CD14-positive monocyte (primary cell): Measurements from ENCODE around the gene TTC21A. TPM values are rescaled to one million over a fixed set of nuclear protein-coding genes. Genes with fewer than 3 reads are reported as not detected.

Experiments
- DNase-seq, 3 donors: peaks; one replicate each; pipeline ENCODE4 v3.0.0-alpha.2; 2011 to 2022
- H2AFZ ChIP-seq: 2 replicates; pipeline ENCODE4 v1.6.0; 2012; ENCODE audit warnings: mild to moderate bottlenecking, low read depth, low read length, inconsistent platforms; ENCODE audit not compliant: insufficient read depth, poor library complexity, severe bottlenecking
- H3K27ac ChIP-seq, 2 donors: 1 replicate in 1 of 2; 2 replicates in 1 of 2; pipeline ENCODE4 v1.5.1; 2012 to 2013; ENCODE audit warnings: low read length in 2 of 2, control low read depth in 1 of 2, inconsistent platforms in 1 of 2, low read depth in 1 of 2, mild to moderate bottlenecking in 1 of 2
- H3K27me3 ChIP-seq, 2 donors: one replicate each; pipeline versions ENCODE4 v1.6.0 to v1.6.1; 2011 to 2013; ENCODE audit warnings: low read length in 2 of 2; ENCODE audit not compliant: control insufficient read depth in 2 of 2, insufficient read depth in 2 of 2
- H3K36me3 ChIP-seq, 2 donors: replicated peaks in 1 of 2; 1 replicate in 1 of 2; 2 replicates in 1 of 2; pipeline versions ENCODE4 v1.5.1 to v1.6.1; 2012 to 2013; ENCODE audit warnings: low read length in 2 of 2, control low read depth in 1 of 2, inconsistent platforms in 1 of 2, mild to moderate bottlenecking in 1 of 2; ENCODE audit not compliant: insufficient read depth in 2 of 2, control insufficient read depth in 1 of 2
- H3K4me1 ChIP-seq, 2 donors: 1 replicate in 1 of 2; 2 replicates in 1 of 2; pipeline versions ENCODE4 v1.5.1 to v1.6.1; 2012 to 2013; ENCODE audit warnings: low read length in 2 of 2, control low read depth in 1 of 2, inconsistent platforms in 1 of 2, mild to moderate bottlenecking in 1 of 2, moderate library complexity in 1 of 2; ENCODE audit not compliant: insufficient read depth in 2 of 2, control insufficient read depth in 1 of 2
- H3K4me2 ChIP-seq: replicated peaks from 2 replicates; pipeline ENCODE3; 2012; ENCODE audit warnings: low read length, moderate library complexity, mild to moderate bottlenecking; ENCODE audit not compliant: poor library complexity, severe bottlenecking; ENCODE audit errors: extremely low read depth
- H3K4me3 ChIP-seq, 3 experiments: fragments of 200-600 bp in 1 of 3; sonication (generic) in 1 of 3; replicated peaks in 1 of 3; 1 replicate in 2 of 3; 2 replicates in 1 of 3; pipeline ENCODE4 v1.5.1; 2011 to 2013; ENCODE audit warnings: low read length in 3 of 3, mild to moderate bottlenecking in 3 of 3, control low read depth in 2 of 3, low read depth in 2 of 3, inconsistent platforms in 1 of 3, moderate library complexity in 1 of 3
- H3K79me2 ChIP-seq: 2 replicates; pipeline ENCODE4 v1.6.0; 2012; ENCODE audit warnings: mild to moderate bottlenecking, control low read depth, inconsistent platforms, low read length, moderate library complexity; ENCODE audit not compliant: insufficient read depth
- H3K9ac ChIP-seq: 2 replicates; pipeline ENCODE4 v1.6.0; 2017; ENCODE audit warnings: low read length, mild to moderate bottlenecking; ENCODE audit not compliant: insufficient read depth, poor library complexity, severe bottlenecking
- H3K9me3 ChIP-seq, 2 donors: replicated peaks in 1 of 2; 1 replicate in 1 of 2; 2 replicates in 1 of 2; pipeline versions ENCODE4 v1.5.1 to v1.6.1; 2012 to 2013; ENCODE audit warnings: low read length in 2 of 2, control low read depth in 1 of 2; ENCODE audit not compliant: control insufficient read depth in 1 of 2, insufficient read depth in 1 of 2
- H4K20me1 ChIP-seq: 2 replicates; pipeline ENCODE4 v1.6.0; 2012; ENCODE audit warnings: mild to moderate bottlenecking, low read length, control low read depth, moderate library complexity; ENCODE audit not compliant: insufficient read depth
- H3K27ac Mint-ChIP-seq, 7 donors: one replicate each; pipeline ENCODE4 v1.8.0; 2020; ENCODE audit warnings: mild to moderate bottlenecking in 7 of 7, mixed read lengths in 7 of 7, moderate library complexity in 6 of 7, inconsistent platforms in 2 of 7
- H3K27me3 Mint-ChIP-seq, 3 donors: one replicate each; pipeline ENCODE4 v1.8.0; 2021 to 2022; ENCODE audit warnings: low read depth in 3 of 3, mild to moderate bottlenecking in 3 of 3, mixed read lengths in 3 of 3, moderate library complexity in 3 of 3, inconsistent platforms in 1 of 3
- H3K36me3 Mint-ChIP-seq, 2 donors: one replicate each; pipeline ENCODE4 v1.8.0; 2020; ENCODE audit warnings: mixed read lengths in 2 of 2, inconsistent platforms in 1 of 2, mild to moderate bottlenecking in 1 of 2
- H3K4me1 Mint-ChIP-seq: one replicate; pipeline ENCODE4 v1.8.0; 2020; ENCODE audit warnings: mild to moderate bottlenecking, mixed read lengths
- H3K4me3 Mint-ChIP-seq, 2 donors: one replicate each; pipeline ENCODE4 v1.8.0; 2020; ENCODE audit warnings: mild to moderate bottlenecking in 2 of 2, mixed read lengths in 2 of 2, moderate library complexity in 1 of 2
- H3K9me3 Mint-ChIP-seq, 7 donors: one replicate each; pipeline ENCODE4 v1.8.0; 2020 to 2022; ENCODE audit warnings: mixed read lengths in 7 of 7, mild to moderate bottlenecking in 6 of 7, moderate library complexity in 6 of 7, inconsistent platforms in 2 of 7
- CTCF ChIP-seq: fragments of 200-600 bp; IDR thresholded peaks from one replicate; pipeline ENCODE4 v1.8.0; 2022; ENCODE audit warnings: antibody characterized with exemption, mild to moderate bottlenecking
- WGBS: methylation state at CpG from one replicate; pipeline ENCODE4 v1.1.5; 2013; ENCODE audit warnings: missing lambda C conversion rate; ENCODE audit not compliant: insufficient coverage; 5-methylcytosine and 5-hydroxymethylcytosine counted together
- intact Hi-C, 2 donors: fragments of 100-400 bp; cut with micrococcal nuclease; formaldehyde crosslinking; loops; one replicate each; pipeline versions ENCODE4 v1.15.0 to v1.15.1; 2023
- polyA plus RNA-seq, 3 donors: library from polyadenylated mRNA; depleted of rRNA in 1 of 3; unstranded in 2 of 3; stranded (reverse) in 1 of 3; fragments of 300-500 nt in 2 of 3; fragments of >200 nt in 1 of 3; fragmentation: Illumina TruSeq in 2 of 3; gene quantifications; 1 replicate in 2 of 3; 2 replicates in 1 of 3; pipeline ENCODE4 v1.2.3, GENCODE V29; 2012 to 2021

Gene TTC21A
- polyA plus RNA-seq, 3 donors, result 0.67 to 12.9 (median 2.2) TPM

- intact Hi-C loops, result no loop called here
- Histone ChIP-seq H3K4me2 (no peak overlapping the region), H3K27ac (no peak overlapping the region), H3K9ac (no peak overlapping the region), H3K4me1 (peaks cover 5 to 8% of the 10 kb centered on the region in 2 donors), H4K20me1 (peaks cover 28% of the 10 kb centered on the region), H3K27me3 (no peaks in the 10 kb centered on the region), H3K36me3 (peaks cover 0 to 4% of the 10 kb centered on the region in 2 donors), H3K9me3 (no peaks in the 10 kb centered on the region), H3K4me3 (no peak overlapping the region), H2AFZ (no peak overlapping the region), H3K79me2 (no peaks in the 10 kb centered on the region)
- Mint-ChIP-seq H3K36me3 (peaks cover 17 to 24% of the 10 kb centered on the region in 2 donors), H3K27me3 (peaks cover 0 to 2% (median 1%) of the 10 kb centered on the region in 3 donors), H3K4me3 (no peak overlapping the region), H3K4me1 (peaks cover 12% of the 10 kb centered on the region), H3K27ac (no peak overlapping the region), H3K9me3 (peaks cover 0 to 2% (median 0%) of the 10 kb centered on the region in 7 donors)
- 89% methylated on average over 6 of the region's 8 CpGs for WGBS
- no peak for DNase-seq
- TF ChIP-seq CTCF, result no peak
Measured at GRCh38 chr3:39135170-39135805, 27.8 kb downstream of the TTC21A start.

GRCh38 chr3:39136533-39137434 lies 29.3 kb downstream of the TTC21A start:
- Mint-ChIP-seq H3K4me1 (peaks cover 26% of the 10 kb centered on the region), H3K4me3 (no peak overlapping the region), H3K27me3 (peaks cover 0 to 2% (median 1%) of the 10 kb centered on the region in 3 donors), H3K27ac (peak overlapping the region in 2 of 7 donors; percentile 1 to 33), H3K36me3 (peaks cover 19 to 38% of the 10 kb centered on the region in 2 donors), H3K9me3 (peaks cover 0 to 3% (median 0%) of the 10 kb centered on the region in 7 donors)
- no peak for TF ChIP-seq CTCF
- peak in 1 of 3 donors; percentile 26 for DNase-seq
- Histone ChIP-seq H3K4me2 (no peak overlapping the region), H3K27me3 (no peaks in the 10 kb centered on the region), H2AFZ (no peak overlapping the region), H3K27ac (no peak overlapping the region), H3K4me3 (no peak overlapping the region), H3K36me3 (peaks cover 0 to 14% of the 10 kb centered on the region in 2 donors), H3K9ac (no peak overlapping the region), H3K4me1 (peaks cover 20 to 23% of the 10 kb centered on the region in 2 donors), H4K20me1 (peaks cover 43% of the 10 kb centered on the region), H3K9me3 (no peaks in the 10 kb centered on the region), H3K79me2 (no peaks in the 10 kb centered on the region)
- intact Hi-C loops, result no loop called here
- 98% methylated on average over 18 of the region's 21 CpGs for WGBS
